ENCODE measurements around the gene WDR7. TPM values are rescaled to one million over a fixed set of nuclear protein-coding genes. Genes with fewer than 3 reads are reported as not detected.

The WDR7 gene
- total and polyA plus RNA-seq, 2 experiments from 2014 or later: 7.0 to 14.8 TPM

GRCh38 chr18:57003342-57003741 lies 352.2 kb downstream of the WDR7 start (continued):
- no peak for TF ChIP-seq EZH2 (IDR thresholded peaks at IDR 0.05; ENCODE audit: low read depth, unreplicated experiment)
- TF ChIP-seq ZNF114 (CRISPR knock-in tag; IDR thresholded peaks at IDR 0.05): no peak
- TF ChIP-seq, protein P1, sequence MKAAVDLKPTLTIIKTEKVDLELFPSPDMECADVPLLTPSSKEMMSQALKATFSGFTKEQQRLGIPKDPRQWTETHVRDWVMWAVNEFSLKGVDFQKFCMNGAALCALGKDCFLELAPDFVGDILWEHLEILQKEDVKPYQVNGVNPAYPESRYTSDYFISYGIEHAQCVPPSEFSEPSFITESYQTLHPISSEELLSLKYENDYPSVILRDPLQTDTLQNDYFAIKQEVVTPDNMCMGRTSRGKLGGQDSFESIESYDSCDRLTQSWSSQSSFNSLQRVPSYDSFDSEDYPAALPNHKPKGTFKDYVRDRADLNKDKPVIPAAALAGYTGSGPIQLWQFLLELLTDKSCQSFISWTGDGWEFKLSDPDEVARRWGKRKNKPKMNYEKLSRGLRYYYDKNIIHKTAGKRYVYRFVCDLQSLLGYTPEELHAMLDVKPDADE (IDR thresholded peaks at IDR 0.05): no peak

DNA sequence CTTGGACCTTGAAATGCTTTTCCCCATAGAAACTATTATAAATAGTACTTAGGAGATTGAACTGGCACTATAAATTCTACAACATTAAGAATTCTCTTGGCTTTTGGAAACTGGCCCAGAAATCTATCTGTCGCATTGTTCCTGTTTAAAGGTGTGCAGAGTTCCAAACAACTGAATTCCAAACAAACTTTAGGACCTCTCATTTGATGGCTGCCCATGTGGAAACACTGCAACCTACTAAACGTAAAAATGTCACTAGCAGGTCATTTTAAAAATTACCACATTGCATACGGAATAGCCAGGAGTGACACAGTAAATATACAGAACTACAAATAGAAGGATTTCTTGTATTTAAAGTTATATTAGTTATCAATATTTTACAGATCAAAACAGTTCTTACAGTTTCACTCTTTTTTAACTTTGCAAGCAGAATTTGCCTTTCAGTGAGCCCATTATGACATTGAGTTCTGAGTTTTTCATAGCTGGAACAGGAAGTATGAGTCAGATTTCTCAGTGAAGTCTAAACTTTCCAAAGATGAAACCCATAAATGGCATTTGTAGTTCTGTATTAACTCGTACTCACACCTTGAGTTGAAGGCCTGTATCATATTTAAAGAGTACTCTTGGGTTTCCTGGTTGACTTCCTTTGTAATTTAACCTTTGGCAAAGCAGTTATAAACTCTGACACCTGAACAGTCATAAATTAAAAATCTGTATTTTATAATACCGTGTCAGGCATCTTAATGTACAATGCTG lies 353.4 kb downstream of the WDR7 start:
- H3K79me2 ChIP-seq (replicated peaks; ENCODE audit: insufficient read depth): no peaks in the 10 kb centered on the region
- no peak overlapping the region for H2AFZ ChIP-seq
- TF ChIP-seq ZNF331 (CRISPR knock-in tag; IDR thresholded peaks at IDR 0.05; ENCODE audit: low read depth) (no peak), EZH2phosphoT487 (IDR thresholded peaks at IDR 0.05; ENCODE audit: unreplicated experiment) (no peak), POLR2AphosphoS5 (IDR thresholded peaks at IDR 0.05; ENCODE audit: low read depth) (no peak), CREB1 (CRISPR knock-in tag; IDR thresholded peaks at IDR 0.05; ENCODE audit: low read depth) (no peak), EZH2 (IDR thresholded peaks at IDR 0.05; ENCODE audit: low read depth, unreplicated experiment) (no peak)
- TF ChIP-seq, protein P2, sequence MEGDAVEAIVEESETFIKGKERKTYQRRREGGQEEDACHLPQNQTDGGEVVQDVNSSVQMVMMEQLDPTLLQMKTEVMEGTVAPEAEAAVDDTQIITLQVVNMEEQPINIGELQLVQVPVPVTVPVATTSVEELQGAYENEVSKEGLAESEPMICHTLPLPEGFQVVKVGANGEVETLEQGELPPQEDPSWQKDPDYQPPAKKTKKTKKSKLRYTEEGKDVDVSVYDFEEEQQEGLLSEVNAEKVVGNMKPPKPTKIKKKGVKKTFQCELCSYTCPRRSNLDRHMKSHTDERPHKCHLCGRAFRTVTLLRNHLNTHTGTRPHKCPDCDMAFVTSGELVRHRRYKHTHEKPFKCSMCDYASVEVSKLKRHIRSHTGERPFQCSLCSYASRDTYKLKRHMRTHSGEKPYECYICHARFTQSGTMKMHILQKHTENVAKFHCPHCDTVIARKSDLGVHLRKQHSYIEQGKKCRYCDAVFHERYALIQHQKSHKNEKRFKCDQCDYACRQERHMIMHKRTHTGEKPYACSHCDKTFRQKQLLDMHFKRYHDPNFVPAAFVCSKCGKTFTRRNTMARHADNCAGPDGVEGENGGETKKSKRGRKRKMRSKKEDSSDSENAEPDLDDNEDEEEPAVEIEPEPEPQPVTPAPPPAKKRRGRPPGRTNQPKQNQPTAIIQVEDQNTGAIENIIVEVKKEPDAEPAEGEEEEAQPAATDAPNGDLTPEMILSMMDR (conservative IDR thresholded peaks at IDR 0.05; ENCODE audit: low read depth in 2 of 2): no peak
- TF ChIP-seq, protein P3, sequence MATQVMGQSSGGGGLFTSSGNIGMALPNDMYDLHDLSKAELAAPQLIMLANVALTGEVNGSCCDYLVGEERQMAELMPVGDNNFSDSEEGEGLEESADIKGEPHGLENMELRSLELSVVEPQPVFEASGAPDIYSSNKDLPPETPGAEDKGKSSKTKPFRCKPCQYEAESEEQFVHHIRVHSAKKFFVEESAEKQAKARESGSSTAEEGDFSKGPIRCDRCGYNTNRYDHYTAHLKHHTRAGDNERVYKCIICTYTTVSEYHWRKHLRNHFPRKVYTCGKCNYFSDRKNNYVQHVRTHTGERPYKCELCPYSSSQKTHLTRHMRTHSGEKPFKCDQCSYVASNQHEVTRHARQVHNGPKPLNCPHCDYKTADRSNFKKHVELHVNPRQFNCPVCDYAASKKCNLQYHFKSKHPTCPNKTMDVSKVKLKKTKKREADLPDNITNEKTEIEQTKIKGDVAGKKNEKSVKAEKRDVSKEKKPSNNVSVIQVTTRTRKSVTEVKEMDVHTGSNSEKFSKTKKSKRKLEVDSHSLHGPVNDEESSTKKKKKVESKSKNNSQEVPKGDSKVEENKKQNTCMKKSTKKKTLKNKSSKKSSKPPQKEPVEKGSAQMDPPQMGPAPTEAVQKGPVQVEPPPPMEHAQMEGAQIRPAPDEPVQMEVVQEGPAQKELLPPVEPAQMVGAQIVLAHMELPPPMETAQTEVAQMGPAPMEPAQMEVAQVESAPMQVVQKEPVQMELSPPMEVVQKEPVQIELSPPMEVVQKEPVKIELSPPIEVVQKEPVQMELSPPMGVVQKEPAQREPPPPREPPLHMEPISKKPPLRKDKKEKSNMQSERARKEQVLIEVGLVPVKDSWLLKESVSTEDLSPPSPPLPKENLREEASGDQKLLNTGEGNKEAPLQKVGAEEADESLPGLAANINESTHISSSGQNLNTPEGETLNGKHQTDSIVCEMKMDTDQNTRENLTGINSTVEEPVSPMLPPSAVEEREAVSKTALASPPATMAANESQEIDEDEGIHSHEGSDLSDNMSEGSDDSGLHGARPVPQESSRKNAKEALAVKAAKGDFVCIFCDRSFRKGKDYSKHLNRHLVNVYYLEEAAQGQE (IDR thresholded peaks at IDR 0.05; ENCODE audit: unreplicated experiment): no peak
- TF ChIP-seq, protein P1 (IDR thresholded peaks at IDR 0.05): no peak

More for the DNA sequence above, 353.4 kb downstream of the WDR7 start:
- ATAC-seq: no peak
- H4K20me1 ChIP-seq (replicated peaks; ENCODE audit: insufficient read depth): no peaks in the 10 kb centered on the region
- H3F3A ChIP-seq (replicated peaks; ENCODE audit: low read depth): no peaks in the 10 kb centered on the region
- no peak overlapping the region for H3K4me2 ChIP-seq
- H3K4me1 ChIP-seq (ENCODE audit: insufficient read depth): peaks cover 5% of the 10 kb centered on the region; the same call in 1 of the 2 replicates
- no peaks in the 10 kb centered on the region for H3K36me3 Mint-ChIP-seq (ENCODE audit: low read depth)
- H3K9me3 Mint-ChIP-seq: no peaks in the 10 kb centered on the region
- H3K4me1 Mint-ChIP-seq: peaks cover 10% of the 10 kb centered on the region
- H3K27me3 ChIP-seq (ENCODE audit: insufficient read depth): no peaks in the 10 kb centered on the region
- no peaks in the 10 kb centered on the region for H3K9me2 ChIP-seq (ENCODE audit: insufficient read depth)
- H3K27me3 Mint-ChIP-seq (ENCODE audit: insufficient read depth, low read depth, poor library complexity): peaks cover 2% of the 10 kb centered on the region
- H3K27ac Mint-ChIP-seq: no peak overlapping the region
- no peaks in the 10 kb centered on the region for H3K36me3 ChIP-seq (ENCODE audit: insufficient read depth)
- no peak overlapping the region for H3K4me3 ChIP-seq
- no peak for DNase-seq (ENCODE audit: low spot score)
- H3K4me3 Mint-ChIP-seq: no peak overlapping the region
- no peak overlapping the region for H3K27ac ChIP-seq (ENCODE audit: low read depth)
